Left renal pelvis (tissue), 4 donors: ENCODE data around the gene FBXW7. TPM values are rescaled to one million over a fixed set of nuclear protein-coding genes. Genes with fewer than 3 reads are reported as not detected.

Experiments used
- DNase-seq, 4 donors: peaks; one replicate each; pipeline ENCODE4 v3.0.0-alpha.2; 2013; ENCODE audit warnings: low read depth in 4 of 4, low spot score in 3 of 4
- polyA plus RNA-seq, 4 donors: library from polyadenylated mRNA; unstranded; fragments of 120-200 nt; gene quantifications; one replicate each; pipeline ENCODE4 v1.2.1, GENCODE V29; 2013; ENCODE audit not compliant: insufficient read length in 4 of 4

Gene FBXW7
- polyA plus RNA-seq, 4 donors = 28.0 to 35.1 (median 32.0) TPM

DNA sequence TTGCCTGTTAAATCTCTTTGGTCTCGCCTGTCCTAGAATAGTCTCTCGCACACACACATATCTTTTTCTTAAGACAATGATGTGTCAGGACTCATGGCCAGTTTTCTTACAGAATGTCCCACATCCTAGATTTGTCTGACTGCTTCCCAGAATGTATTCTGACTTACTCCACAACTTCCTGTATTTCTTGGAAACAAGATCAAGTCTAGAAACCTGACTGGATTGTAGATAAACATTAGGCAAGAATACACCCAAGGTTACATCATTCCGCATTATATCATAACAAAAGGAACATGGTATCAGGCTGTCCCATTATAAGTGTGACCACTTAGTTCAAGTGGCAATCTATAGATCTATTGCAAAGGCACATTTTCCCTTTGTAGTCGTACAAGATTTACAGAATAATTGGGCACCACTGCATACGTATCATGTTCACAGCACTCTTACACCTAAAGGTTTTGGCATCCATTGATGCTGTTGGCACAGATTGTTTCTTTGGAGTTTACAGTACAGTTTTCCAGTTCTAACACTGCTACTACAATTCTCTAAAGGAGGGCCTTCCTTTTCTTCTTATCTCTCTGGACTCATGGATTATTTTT is 56.4 kb downstream of the FBXW7 start:
- DNase-seq = no peak

DNA sequence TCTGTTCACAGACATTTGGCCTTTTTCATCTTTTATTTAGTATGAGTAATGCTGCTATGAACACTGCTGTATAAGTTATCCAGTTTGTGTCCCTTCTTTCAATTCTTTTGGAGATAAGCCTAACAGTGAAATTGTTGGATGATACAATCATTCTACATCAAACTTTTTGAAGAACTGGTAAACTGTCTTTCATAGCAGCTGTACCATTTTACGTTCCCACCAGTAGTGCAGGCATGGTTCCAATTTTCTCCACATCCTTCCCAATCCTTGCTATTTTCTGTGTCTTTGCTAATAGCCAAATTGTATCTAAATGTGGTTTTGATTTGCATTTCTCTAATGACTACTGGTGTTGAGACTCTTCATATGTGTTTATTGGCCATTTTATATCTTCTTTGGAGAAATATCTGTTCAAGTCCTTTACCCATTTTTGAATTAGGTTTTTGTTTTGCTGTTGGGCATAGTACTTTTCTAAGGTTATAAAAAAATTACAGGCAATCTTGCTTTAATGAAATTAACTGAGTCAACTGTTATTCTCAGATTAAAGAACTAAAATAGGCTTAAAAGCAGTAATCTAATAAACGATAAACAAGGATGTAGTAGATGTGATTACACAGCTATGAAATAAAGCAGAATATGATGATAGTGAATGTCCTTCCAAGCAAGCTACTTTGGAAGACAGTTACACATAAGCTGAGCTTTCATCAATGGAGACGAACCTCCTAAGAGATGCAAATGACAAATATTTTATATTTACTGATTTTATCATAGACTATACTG is 57.2 kb downstream of the FBXW7 start:
- no peak for DNase-seq

DNA sequence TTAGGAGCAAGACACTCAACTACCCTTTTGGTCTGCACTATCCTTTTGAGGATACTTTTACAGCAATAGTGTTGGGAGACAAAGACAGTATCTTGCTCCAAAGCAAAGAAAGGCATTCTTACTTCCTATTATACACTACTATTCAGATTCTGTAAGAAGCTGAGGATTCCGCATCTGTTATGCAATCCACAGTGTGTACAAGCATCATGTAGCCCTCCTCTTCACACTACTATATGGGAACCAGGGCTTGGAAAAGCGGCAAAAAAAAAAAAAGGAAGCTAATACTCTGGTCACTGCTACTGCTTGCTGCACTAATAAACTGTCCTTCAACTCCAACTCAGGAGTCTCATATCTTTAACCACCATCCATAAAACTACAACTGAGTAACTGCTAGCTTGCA is 59.1 kb downstream of the FBXW7 start:
- no peak for DNase-seq

DNA sequence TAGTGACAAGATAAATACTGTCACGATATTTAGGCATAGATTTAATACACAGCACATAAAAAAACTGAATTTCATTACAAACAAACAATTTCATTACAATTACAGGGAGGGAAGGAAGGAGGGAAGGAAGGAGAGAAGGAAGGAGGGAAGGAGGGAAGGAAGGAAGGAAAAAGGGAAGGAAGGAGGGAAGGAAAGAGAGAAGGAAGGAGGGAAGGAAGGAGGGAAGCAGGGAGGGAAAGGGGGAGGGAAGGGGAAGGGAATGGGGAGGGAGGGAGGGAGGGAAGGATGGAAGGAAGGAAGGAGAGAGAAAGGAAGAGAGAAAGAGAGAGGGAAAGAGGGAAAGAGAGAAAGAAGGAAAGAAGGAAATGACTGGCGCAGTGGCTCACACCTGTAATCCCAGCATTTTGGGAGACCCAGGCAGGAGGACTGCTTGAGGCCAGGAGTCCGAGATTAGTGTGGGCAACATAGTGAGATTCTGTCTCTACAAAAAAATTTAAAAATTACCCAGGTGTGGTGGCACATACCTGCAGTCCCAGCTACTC is 64.6 kb downstream of the FBXW7 start:
- DNase-seq = no peak

DNA sequence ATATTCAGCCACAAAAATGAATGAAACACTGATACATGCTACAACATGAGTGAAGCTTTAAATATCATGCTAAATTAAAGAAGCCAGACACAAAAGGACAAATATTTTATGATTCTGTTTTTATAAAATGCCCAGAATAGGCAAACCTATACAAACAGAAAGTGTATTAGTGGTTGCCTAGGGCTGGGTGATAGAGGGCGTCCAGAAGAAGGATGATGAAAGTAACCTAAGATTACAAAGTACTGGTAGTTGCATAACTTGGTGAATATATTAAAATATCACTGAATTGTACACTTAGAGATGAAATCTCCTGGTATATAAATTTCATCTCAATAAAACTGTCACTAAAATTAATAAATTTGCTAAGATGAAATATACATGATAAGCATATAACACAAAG is 67.5 kb downstream of the FBXW7 start:
- DNase-seq = no peak

DNA sequence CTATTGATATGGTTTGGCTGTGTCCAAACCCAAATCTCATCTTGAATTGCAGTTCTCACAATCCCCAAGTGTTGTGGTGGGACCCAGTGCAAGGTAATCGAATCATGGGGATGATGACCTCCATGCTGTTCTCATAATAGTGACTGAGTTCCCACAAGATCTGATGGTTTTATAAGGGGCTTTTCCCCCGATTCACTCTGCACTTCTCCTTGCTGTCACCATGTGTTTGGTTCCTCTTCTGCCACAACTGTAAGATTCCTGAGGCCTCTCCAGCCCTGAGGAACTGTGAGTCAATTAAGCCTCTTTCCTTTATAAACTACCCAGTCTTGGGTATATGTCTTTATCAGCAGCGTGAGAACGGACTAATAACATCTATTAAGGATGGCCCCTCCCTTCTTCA is 68.8 kb downstream of the FBXW7 start:
- no peak for DNase-seq

DNA sequence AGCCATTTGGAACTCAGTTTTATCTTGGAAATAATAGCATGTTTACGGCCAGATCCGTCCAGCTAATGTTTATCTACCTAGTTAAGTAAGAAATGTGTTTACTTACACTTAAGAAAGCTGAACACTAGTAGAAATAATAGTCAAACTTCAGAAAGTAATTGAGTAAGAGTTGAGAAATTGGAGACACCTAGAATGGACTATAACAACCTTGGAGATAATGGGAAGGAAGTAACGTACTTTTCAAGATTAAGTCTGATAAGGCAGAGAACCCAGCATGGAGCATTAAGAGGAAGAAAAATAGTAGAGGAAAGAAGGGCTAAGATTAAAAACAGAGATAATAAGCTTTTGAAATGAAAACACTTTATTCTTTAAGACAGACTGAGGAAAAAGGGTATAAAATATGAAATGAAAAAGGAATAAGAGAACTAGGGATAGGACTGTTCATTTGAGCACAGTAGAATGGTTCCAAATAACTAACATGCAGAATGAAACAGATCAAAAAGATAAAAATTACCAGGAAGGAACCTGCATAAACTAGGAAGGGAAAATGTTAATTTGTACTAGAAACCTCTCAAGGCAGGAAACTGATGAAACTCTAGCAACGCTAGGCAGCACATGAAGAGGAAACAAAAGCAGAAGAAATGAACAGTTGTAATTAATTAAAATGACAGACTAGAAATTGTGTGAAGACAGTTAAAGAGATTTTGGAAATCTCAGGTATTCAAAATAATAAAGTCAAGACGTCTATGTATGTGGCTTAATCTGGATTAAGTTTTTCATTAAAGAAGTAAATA is 71.7 kb downstream of the FBXW7 start:
- no peak for DNase-seq

DNA sequence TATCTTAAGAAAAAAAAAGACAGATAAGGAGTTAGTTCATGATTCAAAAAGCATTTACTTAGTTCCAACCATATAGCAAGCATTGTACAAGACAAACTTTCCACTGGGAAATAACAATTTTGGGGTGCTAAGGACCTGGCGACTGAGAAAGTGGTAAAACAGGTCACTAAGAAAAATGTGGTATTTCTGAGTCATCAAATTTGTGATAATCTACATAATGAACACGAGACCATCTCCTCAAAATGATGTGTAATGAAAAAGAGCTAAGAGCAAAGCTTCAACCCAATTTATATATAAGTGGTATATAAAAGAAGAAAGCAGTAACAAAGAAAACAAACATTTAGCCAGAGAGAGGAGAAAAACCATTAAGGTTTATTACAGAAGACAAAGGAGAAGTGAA is 72.3 kb downstream of the FBXW7 start:
- DNase-seq = no peak

DNA sequence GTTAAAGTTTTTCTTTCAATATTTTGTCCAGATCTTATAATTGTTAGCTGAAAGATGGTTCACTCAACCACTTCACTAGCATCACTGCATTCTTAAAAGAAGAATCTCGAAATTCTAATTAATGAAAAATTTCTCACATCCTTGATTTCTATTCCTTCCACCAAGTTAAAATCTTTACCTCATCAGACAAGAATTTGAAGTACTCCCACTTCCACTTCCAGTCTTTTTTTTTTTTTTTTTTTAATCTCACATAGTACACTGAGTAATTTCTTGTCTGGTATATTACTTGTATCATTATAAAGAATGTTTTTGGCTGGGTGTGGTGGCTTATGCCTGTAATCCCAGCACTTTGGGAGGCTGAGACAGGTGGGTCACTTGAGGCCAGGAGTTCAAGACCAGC is 73.2 kb downstream of the FBXW7 start:
- DNase-seq = no peak

DNA sequence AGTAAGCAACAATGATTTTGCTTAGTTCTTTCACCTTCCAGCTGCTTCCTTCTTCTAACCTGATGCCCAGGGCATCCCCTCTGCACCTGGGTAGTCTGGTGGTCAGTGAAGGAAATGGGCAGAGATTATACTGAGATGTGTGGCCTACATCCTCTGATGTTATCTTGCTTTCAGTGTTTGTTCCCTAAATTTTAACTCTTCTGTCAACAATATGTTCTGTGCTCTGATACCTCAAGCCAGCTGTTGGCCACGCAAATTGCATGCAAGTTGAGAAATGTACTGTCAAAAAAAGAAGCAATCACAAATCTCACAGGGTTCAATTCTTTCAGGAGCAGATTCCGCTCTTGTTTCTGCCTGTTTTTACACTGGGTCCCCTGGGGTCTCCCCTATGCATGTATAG is 73.8 kb downstream of the FBXW7 start:
- DNase-seq = no peak

DNA sequence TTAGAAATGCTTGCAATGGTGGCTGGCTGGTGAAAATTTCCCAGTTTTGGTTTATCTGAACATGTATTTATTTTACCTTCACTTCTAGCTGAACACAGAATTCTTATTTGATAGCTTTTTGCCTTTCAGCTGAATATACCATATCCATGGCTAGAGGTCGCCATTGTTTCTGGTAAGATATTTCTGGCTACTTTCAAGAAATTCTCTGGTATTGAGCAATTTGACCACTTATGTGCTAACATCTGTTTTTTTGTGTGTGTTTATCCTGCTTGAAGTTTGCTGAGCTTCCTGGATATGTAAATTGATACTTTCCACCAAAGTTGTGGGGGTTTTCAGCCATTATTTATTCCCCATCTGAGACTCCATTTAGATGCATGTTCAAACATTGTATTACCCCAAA is 75.4 kb downstream of the FBXW7 start:
- no peak for DNase-seq

DNA sequence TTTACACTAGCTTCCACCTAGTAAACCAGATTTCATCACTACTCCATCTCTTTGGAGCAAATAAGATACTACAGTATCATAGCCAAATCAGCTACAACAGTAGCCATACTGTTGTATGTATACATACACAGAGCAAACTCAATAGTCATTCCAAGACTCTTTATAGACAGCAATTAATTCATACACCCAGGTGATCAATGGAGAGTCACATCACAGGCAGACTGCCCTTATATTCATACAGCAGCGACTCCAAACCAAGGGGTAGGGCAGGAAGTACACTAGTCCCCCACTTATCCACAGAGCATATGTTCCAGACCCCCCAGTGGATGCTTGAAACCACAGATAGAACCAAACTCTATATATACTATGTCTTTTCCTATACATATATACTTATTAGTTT is 76.6 kb downstream of the FBXW7 start:
- DNase-seq = no peak

DNA sequence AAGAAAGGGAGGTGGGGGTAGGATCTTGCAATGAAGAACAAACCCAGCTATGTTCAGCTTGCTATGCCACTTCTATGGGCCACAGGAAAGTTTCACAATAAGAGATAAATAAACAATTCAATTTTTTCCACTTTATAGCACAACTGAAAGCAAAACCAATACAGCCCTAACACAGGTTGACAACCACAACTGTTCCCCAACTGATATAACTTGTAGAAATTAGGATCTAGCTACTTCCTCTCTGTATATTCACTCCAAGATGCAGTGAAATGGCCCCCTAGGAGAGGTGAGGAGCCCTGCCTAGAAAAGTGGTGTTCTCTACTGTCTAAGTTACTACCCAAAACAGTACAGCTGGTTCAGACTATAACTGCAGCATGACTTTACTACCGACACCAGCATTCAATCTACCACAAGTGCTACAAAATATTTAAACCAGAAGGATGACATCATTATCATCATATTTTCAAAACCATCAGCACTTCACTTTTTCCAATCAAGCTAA is 77.0 kb downstream of the FBXW7 start:
- DNase-seq = no peak

DNA sequence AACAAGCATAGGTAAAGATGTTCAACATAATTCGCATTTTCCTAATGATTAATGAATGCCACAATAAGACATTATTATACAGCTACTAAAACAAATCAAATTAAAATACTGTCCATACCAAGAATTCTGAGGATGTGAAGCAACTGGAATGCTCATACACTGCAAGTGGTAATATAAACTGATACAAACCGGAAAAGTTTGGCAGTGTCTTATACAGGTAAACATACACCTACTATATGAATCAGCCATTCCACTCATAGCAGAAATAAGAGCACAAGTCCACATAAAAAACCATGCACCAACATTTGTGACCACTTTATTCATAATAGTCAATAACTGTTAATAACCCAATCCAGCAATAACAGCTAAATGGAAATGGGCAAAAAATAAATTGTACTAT is 79.3 kb downstream of the FBXW7 start:
- no peak for DNase-seq

DNA sequence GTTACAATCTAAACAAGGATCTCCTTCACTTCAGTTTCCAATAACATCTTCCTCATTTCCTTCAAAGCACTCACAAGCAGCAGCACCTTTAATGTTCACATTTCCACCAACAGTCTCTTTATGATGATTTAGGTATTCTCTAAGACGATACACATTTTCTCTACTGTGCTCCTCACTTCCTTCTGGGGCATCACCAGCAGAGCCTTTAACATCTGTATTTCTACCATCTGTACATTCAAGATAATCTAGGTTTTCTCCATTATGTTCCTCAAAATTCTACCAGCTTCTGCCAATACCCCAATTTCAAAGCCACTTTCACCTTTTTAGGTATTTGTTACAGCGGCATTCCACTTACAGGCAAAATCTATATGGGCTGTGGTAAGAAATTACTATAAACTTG is 80.6 kb downstream of the FBXW7 start:
- DNase-seq = no peak

DNA sequence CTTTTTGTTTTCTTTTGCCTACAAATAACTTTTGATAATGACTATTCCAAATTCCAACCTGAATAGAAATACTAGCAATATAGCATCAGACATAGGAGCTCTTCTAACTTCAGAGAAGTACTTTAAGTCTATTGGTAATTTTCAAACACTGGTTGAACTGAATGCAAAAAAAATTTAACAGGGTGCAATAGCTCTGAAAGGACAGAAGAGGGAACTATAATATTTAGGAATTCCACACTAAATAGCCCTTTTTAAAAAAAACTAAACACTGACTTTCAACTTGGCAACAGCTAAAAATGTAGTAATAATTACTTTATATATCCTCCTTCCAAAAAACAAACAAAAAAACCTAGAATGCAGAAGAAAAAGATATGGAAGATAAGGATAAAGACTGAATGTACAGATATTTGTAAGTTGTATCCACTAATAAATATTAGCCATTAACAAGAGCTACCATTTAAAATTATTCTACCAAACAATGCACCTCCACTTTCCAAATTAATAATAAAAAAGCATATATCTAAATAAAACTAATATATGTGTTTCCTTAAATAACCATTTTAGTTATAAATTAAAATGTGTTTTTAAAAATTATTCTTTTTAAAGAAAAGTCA is 81.4 kb downstream of the FBXW7 start:
- no peak for DNase-seq

DNA sequence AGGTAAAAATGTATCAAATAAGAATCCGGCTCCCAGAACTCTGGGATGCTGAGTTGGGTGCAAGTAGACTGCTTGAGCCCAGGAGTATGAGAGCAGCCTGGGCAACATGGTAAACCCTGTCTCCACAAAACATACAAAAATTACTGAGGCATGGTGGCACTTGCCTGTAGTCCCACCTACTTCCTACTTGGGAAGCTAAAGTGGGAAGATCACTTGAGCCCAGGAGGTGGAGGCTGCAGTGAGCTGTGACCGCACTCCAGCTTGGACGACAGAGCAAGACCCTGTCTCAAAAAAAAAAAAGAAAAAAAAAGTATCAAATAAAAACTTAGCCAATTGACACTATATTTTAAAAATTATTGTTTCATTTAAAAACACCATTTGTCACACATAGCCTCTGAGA is 84.4 kb downstream of the FBXW7 start:
- DNase-seq = no peak

DNA sequence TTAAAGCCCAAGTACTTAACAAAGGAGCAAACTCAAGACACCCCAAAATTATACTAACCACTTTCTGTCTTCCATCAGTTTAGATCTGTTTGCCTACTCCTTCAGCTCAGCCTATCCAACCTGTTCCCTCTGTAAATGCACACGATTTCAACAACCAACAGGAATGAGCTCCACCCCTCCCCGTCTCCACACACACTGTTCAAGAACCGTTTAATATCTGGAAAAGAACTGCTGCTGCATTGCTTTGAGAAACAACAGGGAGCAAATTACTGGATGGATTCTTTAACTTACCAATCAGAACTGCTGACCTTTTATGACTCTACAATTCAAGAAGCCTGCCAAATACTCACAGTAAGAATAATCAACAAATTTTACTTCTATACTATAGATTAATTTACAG is 87.0 kb downstream of the FBXW7 start:
- no peak for DNase-seq

DNA sequence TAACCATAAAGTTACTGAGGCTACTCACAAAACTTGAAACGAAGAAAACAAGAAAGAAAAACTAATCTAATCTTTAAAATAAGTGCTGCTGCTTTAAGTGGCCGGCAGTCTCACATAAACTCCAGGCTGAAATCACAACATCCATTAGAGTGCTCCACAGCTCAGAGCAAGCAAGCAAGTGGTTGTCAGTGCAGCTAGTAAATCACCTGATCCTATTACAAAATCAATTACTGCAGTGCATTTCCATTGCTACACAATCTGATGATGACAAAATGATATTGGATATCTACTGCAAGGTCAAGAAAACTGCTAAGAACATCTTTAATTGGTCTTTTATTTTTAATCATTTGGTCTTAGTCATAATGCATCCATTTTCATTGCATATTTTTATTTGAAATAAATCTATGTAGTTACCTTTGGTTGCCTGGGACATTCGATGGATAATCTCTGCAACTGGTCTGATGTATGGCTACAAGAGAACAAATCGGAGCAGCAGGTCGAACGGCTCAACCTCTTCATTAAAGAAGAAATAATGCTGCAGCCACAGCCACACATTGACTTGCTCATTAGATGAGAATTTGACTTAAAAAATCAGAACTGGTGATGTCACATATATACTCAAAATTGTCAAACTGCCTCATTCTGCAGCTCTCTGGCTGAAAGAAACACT is 87.7 kb downstream of the FBXW7 start:
- DNase-seq = no peak

DNA sequence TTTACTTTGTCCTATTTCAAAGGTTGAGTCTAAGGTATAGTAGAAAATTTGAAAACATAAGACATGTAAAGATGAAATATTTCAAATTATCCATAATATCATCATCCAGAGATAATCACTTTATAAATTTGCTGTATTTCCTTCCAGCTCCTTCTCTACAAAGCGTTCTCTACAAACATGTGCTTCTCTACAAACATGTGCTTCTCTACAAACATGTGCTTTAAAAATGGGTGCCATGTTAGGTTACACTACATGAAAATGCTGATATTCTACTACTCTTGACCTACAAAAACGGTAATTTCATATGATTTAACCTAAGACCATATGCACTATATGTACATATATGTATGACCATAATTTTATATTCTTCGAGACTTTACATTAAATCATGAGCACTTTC is 92.0 kb downstream of the FBXW7 start:
- DNase-seq = no peak
